ENCODE data around the gene HMGXB4.

HMGXB4 gene

DNA sequence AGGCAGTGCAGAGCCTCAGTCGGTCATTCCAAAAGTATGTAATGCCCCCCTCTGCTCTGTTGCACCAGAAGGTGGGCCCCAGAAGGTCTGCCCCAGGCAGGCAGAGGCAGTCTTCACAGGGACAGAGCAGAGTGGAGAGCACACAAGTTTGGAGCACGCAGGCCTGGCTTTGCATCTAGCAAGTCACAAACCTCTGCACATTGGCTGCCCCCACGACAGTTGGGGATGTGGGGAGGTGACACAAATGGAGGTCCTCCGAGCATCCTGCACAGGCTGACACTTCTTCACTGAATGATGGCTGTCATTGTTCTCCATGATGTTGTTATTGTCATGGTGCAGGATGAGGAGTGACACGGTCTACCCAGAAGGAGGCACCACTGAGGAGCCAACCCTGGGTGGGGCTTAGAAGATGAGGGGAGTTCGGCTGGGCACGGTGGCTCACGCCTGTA, 54.3 kb downstream of the HMGXB4 start:
- no peaks in the 10 kb centered on the region for H3K36me3 ChIP-seq (replicated peaks; ENCODE audit: insufficient read depth, low read length)
- peak overlapping the region; percentile 72 for H3K27ac ChIP-seq (ENCODE audit: low read length)
- H3K9me3 ChIP-seq (replicated peaks; ENCODE audit: insufficient read depth, low read length) = no peaks in the 10 kb centered on the region
- H3K4me1 ChIP-seq (ENCODE audit: low read length) = peaks cover 52% of the 10 kb centered on the region
- peak overlapping the region; percentile 24; the same call in 1 of the 2 replicates for H3K9ac ChIP-seq (ENCODE audit: low read length)
- H4K20me1 ChIP-seq (ENCODE audit: insufficient read depth, low read length) = 0 out of 2 replicates have a peak, but pooled peaks cover 5% of the 10 kb centered on the region
- H3K27me3 ChIP-seq (replicated peaks; ENCODE audit: insufficient read depth, low read length) = no peaks in the 10 kb centered on the region
- no peak for DNase-seq
- H3K4me3 ChIP-seq (ENCODE audit: low read length) = peak overlapping the region; percentile 47
- H3K9me2 ChIP-seq (replicated peaks; ENCODE audit: insufficient read depth, low read length) = no peaks in the 10 kb centered on the region
- peaks cover 44% of the 10 kb centered on the region for H3F3A ChIP-seq (ENCODE audit: insufficient read depth, low read length)
- TF ChIP-seq, protein P1, sequence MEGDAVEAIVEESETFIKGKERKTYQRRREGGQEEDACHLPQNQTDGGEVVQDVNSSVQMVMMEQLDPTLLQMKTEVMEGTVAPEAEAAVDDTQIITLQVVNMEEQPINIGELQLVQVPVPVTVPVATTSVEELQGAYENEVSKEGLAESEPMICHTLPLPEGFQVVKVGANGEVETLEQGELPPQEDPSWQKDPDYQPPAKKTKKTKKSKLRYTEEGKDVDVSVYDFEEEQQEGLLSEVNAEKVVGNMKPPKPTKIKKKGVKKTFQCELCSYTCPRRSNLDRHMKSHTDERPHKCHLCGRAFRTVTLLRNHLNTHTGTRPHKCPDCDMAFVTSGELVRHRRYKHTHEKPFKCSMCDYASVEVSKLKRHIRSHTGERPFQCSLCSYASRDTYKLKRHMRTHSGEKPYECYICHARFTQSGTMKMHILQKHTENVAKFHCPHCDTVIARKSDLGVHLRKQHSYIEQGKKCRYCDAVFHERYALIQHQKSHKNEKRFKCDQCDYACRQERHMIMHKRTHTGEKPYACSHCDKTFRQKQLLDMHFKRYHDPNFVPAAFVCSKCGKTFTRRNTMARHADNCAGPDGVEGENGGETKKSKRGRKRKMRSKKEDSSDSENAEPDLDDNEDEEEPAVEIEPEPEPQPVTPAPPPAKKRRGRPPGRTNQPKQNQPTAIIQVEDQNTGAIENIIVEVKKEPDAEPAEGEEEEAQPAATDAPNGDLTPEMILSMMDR (IDR thresholded peaks at IDR 0.05; ENCODE audit: low read length) = no peak
- TF ChIP-seq EZH2phosphoT487 (IDR thresholded peaks at IDR 0.05; ENCODE audit: low read length) = no peak
- TF ChIP-seq EZH2 (optimal IDR thresholded peaks at IDR 0.05; ENCODE audit: low read depth, low read length) = no peak
- H3K79me2 ChIP-seq (ENCODE audit: low read length) = peaks cover 55% of the 10 kb centered on the region
- H2AFZ ChIP-seq (ENCODE audit: low read length) = no peak overlapping the region
- peak overlapping the region; percentile 88 for H3K4me2 ChIP-seq (ENCODE audit: low read depth, low read length)

DNA sequence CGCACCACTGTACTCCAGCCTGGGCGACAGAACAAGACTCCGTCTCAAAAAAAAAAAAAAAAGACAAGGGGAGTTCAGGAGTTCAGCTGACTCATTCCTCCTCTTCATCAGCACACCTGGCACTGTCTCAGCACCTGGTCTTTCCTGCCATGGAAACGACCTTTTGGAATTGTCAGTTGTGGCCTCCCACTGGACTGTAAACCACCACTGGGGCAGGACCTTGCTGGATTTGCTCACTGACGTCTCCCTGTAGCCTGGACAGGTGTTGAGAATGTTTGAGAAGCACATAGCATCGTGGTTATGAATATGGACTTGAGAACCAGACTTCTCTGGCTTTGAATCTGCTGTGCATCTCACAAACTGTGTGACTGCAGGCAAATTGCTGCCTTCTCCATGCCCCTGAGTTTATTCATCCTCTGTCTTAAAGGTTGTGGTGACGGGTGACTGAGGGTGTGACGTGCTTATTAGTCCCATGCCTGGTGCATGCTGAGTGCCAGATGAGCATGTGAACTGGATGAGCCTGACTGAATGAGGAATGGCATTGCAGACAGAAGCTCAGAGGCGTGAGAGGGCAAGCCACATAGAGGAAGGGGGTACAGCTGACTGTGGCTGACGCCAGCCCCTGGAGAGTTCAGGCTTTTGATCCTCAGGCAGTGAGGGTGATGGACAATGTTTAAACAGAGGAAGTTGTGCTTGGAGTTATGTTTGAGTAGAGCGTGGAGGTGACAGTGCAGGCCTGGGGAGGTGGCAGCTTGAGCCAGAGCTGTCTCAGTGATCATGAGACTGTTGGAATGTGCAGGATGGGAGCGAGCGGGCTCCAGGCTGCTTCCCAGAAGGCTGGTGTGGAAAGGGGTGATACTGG, 55.1 kb downstream of the HMGXB4 start:
- 0 out of 2 replicates have a peak overlapping the region, but pooled peaks have one; percentile 0 for H3K4me2 ChIP-seq (ENCODE audit: low read depth, low read length)
- H2AFZ ChIP-seq (ENCODE audit: low read length) = no peak overlapping the region
- no peaks in the 10 kb centered on the region for H3K27me3 ChIP-seq (replicated peaks; ENCODE audit: insufficient read depth, low read length)
- H3F3A ChIP-seq (ENCODE audit: insufficient read depth, low read length) = peaks cover 43% of the 10 kb centered on the region
- H3K36me3 ChIP-seq (replicated peaks; ENCODE audit: insufficient read depth, low read length) = no peaks in the 10 kb centered on the region
- H3K27ac ChIP-seq (ENCODE audit: low read length) = no peak overlapping the region
- no peaks in the 10 kb centered on the region for H3K9me2 ChIP-seq (replicated peaks; ENCODE audit: insufficient read depth, low read length)
- TF ChIP-seq, protein P1 (IDR thresholded peaks at IDR 0.05; ENCODE audit: low read length) = no peak
- no peak for TF ChIP-seq EZH2 (optimal IDR thresholded peaks at IDR 0.05; ENCODE audit: low read depth, low read length)
- TF ChIP-seq EZH2phosphoT487 (IDR thresholded peaks at IDR 0.05; ENCODE audit: low read length) = no peak
- no peak overlapping the region for H3K4me3 ChIP-seq (ENCODE audit: low read length)
- H3K79me2 ChIP-seq (ENCODE audit: low read length) = peaks cover 51% of the 10 kb centered on the region
- peak; percentile 23 for DNase-seq
- no peaks in the 10 kb centered on the region for H3K9me3 ChIP-seq (replicated peaks; ENCODE audit: insufficient read depth, low read length)
- H3K4me1 ChIP-seq (ENCODE audit: low read length) = peaks cover 43% of the 10 kb centered on the region
- H3K9ac ChIP-seq (ENCODE audit: low read length) = no peak overlapping the region
- 0 out of 2 replicates have a peak, but pooled peaks cover 5% of the 10 kb centered on the region for H4K20me1 ChIP-seq (ENCODE audit: insufficient read depth, low read length)

DNA sequence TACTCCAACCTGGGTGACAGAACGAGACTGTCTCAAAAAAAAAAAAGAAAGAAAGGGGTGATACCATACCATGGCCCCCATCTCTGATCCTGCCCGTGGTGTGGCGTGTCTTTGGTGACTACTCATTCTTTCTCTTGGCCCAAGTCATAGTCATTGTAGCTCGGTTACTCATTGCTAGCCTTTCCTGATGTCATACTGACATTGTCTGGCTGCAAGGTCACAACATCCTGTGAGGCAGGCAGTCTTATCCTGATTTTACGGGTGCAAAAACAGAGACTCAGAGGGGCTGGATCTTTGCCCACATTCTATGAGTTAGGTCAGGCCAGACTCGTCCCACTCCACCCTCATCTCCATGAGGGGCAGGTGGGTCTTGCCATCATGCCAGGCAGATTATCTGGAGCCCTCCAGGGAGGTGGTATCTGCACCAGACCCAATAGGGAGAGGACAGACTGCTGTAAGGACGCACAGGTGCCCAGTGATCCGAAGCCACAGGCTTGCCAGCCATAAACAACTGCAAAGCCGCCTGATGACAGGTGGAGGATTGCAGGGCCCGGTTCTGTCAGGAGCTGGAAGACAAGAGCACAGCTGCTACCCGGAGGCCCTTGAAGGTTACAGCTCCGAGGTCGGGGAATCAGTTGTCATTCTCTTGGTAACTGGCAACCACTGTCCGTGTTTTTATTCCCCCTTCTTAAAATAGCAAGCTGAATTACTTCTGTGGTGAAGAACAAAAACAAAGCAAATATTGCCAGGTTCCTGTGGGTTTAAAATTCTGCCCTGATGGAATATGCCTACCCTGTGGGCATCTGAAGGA, 56.2 kb downstream of the HMGXB4 start:
- DNase-seq = no peak
- Histone ChIP-seq H3F3A (ENCODE audit: insufficient read depth, low read length) (peaks cover 32% of the 10 kb centered on the region), H3K4me2 (ENCODE audit: low read depth, low read length) (no peak overlapping the region), H3K4me3 (ENCODE audit: low read length) (no peak overlapping the region), H3K9me2 (replicated peaks; ENCODE audit: insufficient read depth, low read length) (no peaks in the 10 kb centered on the region), H3K4me1 (ENCODE audit: low read length) (peaks cover 36% of the 10 kb centered on the region), H3K27ac (ENCODE audit: low read length) (no peak overlapping the region), H3K27me3 (replicated peaks; ENCODE audit: insufficient read depth, low read length) (no peaks in the 10 kb centered on the region), H3K36me3 (replicated peaks; ENCODE audit: insufficient read depth, low read length) (no peaks in the 10 kb centered on the region), H3K79me2 (ENCODE audit: low read length) (peaks cover 49% of the 10 kb centered on the region), H2AFZ (ENCODE audit: low read length) (no peak overlapping the region), H4K20me1 (ENCODE audit: insufficient read depth, low read length) (0 out of 2 replicates have a peak, but pooled peaks cover 5% of the 10 kb centered on the region), H3K9ac (ENCODE audit: low read length) (no peak overlapping the region), H3K9me3 (replicated peaks; ENCODE audit: insufficient read depth, low read length) (no peaks in the 10 kb centered on the region)
- no peak for TF ChIP-seq EZH2 (optimal IDR thresholded peaks at IDR 0.05; ENCODE audit: low read depth, low read length)
- TF ChIP-seq, protein P1 (IDR thresholded peaks at IDR 0.05; ENCODE audit: low read length) = no peak
- no peak for TF ChIP-seq EZH2phosphoT487 (IDR thresholded peaks at IDR 0.05; ENCODE audit: low read length)

All from MM.1S (cell line).